ENCODE results near the gene NFATC1.

- TF ChIP-seq EZH2 (IDR thresholded peaks at IDR 0.05; ENCODE audit: low read length, missing control alignments), result no peak
- TF ChIP-seq, protein P1, sequence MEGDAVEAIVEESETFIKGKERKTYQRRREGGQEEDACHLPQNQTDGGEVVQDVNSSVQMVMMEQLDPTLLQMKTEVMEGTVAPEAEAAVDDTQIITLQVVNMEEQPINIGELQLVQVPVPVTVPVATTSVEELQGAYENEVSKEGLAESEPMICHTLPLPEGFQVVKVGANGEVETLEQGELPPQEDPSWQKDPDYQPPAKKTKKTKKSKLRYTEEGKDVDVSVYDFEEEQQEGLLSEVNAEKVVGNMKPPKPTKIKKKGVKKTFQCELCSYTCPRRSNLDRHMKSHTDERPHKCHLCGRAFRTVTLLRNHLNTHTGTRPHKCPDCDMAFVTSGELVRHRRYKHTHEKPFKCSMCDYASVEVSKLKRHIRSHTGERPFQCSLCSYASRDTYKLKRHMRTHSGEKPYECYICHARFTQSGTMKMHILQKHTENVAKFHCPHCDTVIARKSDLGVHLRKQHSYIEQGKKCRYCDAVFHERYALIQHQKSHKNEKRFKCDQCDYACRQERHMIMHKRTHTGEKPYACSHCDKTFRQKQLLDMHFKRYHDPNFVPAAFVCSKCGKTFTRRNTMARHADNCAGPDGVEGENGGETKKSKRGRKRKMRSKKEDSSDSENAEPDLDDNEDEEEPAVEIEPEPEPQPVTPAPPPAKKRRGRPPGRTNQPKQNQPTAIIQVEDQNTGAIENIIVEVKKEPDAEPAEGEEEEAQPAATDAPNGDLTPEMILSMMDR (conservative IDR thresholded peaks at IDR 0.05 in 1 of 2, IDR thresholded peaks at IDR 0.05 in 1 of 2; ENCODE audit: low read depth in 1 of 2, low read length in 2 of 2), result peak in 1 of 2 donors; percentile 37
Observed at GRCh38 chr18:79353267-79353666, 42.5 kb upstream of the NFATC1 start.
